NCI-H1105 (cell line): ENCODE measurements around the gene GCFC2.
"Not testable (repeated sequence)": the region's sequence is repeated elsewhere in the genome, so short reads cannot be mapped to it uniquely, and the experiment has no call there.

Source experiments
- DNase-seq: peaks from one replicate; lab custom pipeline; 2025; lab: John Stamatoyannopoulos, UW

GCFC2 gene

DNA sequence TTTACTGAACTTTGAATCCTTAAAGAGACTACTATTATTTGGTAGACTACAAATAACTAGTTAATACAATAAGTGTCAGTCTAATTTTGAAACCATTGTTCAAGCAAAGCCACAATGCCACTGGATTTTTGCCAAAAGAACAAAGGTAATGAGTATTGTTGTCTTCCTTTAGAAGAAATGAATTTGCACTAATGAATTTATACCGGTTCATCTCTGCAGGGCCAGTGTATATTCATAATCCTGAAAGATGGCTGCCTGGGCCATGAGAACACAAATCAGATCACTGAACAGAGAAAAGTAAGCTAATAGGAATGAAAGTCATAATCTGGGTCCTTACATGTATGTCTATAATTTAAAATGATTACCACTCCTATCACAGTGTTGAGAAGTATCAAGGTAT lies 31.2 kb downstream of the GCFC2 start:
- no peak for DNase-seq

DNA sequence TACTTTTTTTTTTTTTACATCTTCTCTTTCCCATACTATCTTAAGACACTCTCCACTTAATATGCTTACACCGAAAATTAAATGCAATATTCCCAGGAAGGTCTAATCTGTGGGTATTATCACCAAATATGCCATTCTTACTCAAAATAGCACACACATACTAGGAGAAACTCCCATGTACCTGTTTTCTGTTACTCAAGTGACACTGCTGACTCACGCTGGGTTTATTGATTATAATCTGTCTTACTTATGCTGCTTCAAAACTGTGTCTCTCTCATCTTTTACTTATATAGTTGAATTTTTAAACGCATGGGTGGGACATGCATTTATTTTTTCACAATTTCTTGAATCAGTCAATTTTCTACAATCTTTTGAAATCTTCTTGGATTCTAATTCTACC lies 34.3 kb downstream of the GCFC2 start:
- no peak for DNase-seq

- DNase-seq, result no peak
These were observed 34.8 kb downstream of the GCFC2 start for GRCh38 chr2:75675908-75676307.

DNA sequence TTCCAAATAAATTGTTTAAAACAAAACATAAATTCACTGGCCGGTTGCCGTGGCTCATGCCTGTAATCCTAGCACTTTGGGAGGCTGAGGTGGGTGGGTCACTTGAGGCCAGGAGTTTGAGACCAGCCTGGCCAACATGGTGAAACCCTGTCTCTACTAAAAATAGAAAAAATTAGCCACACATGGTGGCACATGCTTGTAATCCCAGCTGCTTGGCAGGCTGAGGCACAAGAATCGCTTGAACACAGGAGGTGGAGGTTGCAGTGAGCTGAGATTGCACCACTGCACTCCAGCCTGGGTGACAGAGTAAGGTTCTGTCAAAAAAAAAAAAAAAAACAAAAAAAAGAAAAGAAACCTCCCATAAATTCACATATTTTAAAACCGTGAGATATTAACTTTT lies 35.3 kb downstream of the GCFC2 start:
- DNase-seq, result not testable (repeated sequence)

- DNase-seq, result no peak
These were observed 42.8 kb downstream of the GCFC2 start for GRCh38 chr2:75667884-75668283.

GRCh38 chr2:75666911-75667310 lies 43.8 kb downstream of the GCFC2 start:
- no peak for DNase-seq

GRCh38 chr2:75657798-75658197 lies 52.9 kb downstream of the GCFC2 start:
- no peak for DNase-seq

DNA sequence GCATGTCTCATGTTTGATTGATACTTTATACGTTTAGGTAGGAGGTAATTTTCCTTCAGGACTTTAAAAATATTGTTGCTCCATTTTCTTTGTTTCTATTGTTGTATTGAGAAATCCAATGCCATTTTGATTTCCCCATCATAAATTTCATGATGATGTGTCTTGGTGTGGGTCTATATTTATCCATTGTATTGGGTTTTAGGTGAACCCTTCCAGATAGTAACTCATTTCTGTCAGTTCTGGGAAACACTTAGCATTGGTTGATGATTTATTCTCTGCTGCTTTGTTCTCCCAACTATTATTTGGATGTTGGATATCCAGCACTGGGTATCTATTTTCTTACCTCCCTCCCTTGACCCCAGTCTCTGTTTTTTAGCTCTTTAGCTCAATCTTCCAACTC lies 54.2 kb downstream of the GCFC2 start:
- DNase-seq, result no peak

DNA sequence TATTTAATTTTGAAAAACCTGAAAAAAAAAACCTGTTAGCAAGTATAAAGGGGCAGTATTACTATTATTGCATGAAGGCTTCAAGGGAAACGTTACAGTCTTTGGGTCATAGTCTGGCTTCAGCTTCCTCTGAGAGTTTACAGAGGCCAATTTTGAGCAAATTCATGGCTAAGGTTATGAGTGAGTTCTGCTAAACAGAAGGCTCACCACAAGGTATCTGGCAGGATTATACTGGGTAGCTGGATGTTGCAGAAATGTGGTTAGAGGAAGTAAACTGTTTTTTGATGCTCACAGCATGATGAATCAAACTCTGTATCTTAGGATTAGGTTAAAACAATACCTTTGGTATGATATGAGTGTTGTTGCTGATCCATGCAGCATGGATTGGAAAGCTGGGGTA lies 54.9 kb downstream of the GCFC2 start:
- no peak for DNase-seq

GRCh38 chr2:75654012-75654411 lies 56.7 kb downstream of the GCFC2 start:
- no peak for DNase-seq

- no peak for DNase-seq
These were observed 62.9 kb downstream of the GCFC2 start for GRCh38 chr2:75647771-75648170.

- peak; percentile 64 for DNase-seq
These were observed 63.9 kb downstream of the GCFC2 start, which contains the start of gene MRPL19 for GRCh38 chr2:75646583-75647425. Gene MRPL19 (plus strand): TSS chr2:75646783. CDS start chr2:75646808, 25 bp downstream.

DNA sequence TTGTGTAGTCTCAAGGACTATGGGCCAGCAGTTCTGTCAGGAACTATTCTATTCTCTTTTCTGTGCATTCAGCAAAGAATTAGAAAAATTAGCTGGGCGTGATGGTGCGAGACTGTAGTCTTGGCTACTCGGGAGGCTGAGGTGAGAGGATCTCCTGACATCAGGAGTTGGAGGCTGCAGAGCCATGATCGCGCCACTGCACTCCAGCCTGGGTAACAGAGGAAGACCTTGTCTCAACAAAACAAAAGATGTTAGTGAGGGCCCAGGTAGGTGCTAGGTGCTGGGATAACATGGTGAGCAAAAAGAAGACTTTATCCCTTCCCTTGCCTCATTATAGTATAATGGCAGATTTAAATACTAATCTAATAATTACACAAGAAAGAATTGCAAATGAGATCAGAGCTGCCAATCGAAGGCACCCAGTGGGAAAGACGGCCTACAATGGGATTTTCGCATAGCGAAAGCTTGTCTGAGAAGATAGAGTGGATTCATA lies 64.6 kb downstream of the GCFC2 start:
- no peak for DNase-seq

- no peak for DNase-seq
These were observed 65.1 kb downstream of the GCFC2 start for GRCh38 chr2:75645643-75646042.

- DNase-seq, result no peak
These were observed 66.7 kb downstream of the GCFC2 start for GRCh38 chr2:75643980-75644379.

GRCh38 chr2:75641587-75641986 lies 69.1 kb downstream of the GCFC2 start:
- DNase-seq, result no peak

GRCh38 chr2:75640621-75641121 lies 70.0 kb downstream of the GCFC2 start:
- DNase-seq, result peak; percentile 38

DNA sequence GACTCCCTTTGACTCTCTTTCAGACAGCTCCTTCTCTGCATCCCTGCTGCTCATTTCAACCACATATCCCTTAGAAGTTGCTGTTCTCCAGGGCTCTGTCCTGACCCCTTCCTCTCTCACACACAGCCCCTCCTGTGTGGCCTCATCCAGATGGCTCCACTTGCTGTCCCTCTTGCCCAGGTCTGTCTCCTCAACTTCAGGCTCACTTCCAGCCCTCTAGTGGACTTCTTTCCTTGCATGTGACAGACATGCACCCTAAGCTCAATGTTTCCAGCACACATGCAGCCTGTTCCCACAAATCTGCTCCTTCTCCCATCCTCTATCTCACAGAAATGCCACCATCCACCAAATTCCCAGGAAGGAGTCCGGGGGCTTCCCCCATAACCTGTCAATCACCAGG lies 73.1 kb downstream of the GCFC2 start:
- DNase-seq, result no peak

DNA sequence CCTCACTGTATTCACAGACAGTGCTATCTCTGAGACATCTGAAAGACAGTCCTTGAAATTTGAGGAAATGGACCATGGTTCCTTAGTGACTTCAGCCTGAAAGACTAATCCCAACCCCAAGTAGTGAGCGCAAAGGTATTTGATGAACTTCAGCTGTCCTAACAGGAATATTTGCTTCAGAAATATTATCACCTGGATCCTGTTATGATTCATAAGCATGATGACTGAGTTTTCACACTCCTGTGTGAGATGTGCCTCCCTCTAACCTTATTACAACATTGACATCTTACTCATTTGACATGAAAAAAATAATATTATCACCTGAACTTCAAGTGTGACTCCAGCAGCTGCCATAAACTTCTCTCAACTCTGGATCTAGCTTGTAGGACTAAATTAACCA lies 75.8 kb downstream of the GCFC2 start:
- DNase-seq, result no peak

DNA sequence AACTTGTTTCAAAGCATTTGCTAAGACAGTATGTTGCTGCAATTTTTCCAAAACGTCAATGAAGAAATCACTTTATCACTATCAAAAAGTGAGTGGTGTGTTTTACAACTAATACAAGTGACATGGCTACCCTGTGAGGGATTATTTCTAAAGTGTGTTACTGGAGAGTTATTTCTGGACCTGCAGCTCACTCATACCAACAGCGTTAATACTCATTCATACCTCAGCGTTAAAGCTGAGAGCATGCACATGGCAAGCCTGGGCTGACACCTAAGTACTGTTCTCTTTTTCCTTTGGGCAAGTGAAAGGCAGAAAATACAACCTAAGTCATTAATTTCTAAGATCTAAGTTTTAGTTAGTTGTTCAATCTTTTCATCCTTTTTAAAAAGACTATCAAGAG lies 77.1 kb downstream of the GCFC2 start:
- no peak for DNase-seq

GRCh38 chr2:75632813-75633212 lies 77.9 kb downstream of the GCFC2 start:
- DNase-seq, result no peak

DNA sequence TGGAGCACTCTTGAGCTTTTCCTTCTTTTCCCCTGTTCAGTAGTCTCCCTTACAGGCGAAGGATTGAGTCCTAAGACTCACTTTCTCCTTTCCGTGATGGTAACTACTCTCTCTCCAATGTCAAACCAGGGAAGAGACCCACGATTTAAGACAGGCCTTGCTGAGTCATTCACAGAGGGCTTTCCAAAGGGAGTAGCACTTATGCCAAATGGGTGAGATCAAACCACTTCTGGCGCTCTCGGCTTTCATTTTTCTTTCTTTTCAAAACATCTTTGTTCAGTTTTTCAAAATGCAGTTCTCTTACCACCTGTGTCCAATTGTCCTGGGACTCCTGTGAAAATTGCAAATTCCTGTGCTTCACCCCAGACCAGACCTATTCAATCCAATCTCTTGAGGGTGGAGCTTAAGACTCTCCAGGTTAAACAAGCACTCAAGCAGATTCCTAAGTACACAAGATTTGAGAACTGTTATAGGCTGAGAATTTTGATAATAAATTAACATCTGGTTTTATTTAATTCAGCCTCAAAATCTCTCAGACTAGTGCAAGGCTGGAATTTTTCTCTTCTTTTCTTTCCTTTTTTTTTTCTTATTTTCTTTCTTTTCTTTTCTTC lies 78.5 kb downstream of the GCFC2 start:
- DNase-seq, result no peak

GRCh38 chr2:75627902-75628504 lies 82.7 kb downstream of the GCFC2 start:
- peak; percentile 68 for DNase-seq
